ENCODE data around the gene USP32.
A peak's percentile ranks its signal among the peaks of the same experiment; 100 is the strongest.
"Not testable (repeated sequence)": the region's sequence is repeated elsewhere in the genome, so short reads cannot be mapped to it uniquely, and the experiment has no call there.

USP32 gene, protein sequence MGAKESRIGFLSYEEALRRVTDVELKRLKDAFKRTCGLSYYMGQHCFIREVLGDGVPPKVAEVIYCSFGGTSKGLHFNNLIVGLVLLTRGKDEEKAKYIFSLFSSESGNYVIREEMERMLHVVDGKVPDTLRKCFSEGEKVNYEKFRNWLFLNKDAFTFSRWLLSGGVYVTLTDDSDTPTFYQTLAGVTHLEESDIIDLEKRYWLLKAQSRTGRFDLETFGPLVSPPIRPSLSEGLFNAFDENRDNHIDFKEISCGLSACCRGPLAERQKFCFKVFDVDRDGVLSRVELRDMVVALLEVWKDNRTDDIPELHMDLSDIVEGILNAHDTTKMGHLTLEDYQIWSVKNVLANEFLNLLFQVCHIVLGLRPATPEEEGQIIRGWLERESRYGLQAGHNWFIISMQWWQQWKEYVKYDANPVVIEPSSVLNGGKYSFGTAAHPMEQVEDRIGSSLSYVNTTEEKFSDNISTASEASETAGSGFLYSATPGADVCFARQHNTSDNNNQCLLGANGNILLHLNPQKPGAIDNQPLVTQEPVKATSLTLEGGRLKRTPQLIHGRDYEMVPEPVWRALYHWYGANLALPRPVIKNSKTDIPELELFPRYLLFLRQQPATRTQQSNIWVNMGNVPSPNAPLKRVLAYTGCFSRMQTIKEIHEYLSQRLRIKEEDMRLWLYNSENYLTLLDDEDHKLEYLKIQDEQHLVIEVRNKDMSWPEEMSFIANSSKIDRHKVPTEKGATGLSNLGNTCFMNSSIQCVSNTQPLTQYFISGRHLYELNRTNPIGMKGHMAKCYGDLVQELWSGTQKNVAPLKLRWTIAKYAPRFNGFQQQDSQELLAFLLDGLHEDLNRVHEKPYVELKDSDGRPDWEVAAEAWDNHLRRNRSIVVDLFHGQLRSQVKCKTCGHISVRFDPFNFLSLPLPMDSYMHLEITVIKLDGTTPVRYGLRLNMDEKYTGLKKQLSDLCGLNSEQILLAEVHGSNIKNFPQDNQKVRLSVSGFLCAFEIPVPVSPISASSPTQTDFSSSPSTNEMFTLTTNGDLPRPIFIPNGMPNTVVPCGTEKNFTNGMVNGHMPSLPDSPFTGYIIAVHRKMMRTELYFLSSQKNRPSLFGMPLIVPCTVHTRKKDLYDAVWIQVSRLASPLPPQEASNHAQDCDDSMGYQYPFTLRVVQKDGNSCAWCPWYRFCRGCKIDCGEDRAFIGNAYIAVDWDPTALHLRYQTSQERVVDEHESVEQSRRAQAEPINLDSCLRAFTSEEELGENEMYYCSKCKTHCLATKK (N-terminal part only)

GRCh38 chr17:60392042-60392844 lies at the start of gene USP32:
Gene USP32 (minus strand): TSS chr17:60392133. CDS start chr17:60391939, 194 bp downstream.
- DNase-seq, result peak; percentile 99

DNA sequence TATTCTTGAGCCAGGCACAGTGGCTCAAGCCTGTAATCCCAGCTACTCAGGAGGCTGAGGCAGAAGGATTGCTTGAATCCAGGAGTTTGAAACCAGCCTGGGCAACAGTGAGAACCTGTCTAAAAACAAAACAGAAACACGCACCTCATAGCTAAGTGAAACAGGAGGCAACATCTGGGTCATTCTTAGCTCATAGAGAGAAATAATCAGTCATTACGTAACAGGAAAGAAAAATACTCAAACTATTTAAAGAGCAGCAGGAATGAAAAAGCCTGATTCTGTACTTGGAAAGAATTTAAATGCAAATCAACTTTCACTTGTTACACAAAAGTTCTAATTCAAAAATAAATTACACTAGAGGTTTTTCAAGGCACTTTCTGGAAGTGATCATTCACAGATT lies 47.6 kb upstream of the USP32 start:
- no peak for DNase-seq

- DNase-seq, result no peak
These were observed 44.7 kb upstream of the USP32 start for GRCh38 chr17:60436676-60437075.

DNA sequence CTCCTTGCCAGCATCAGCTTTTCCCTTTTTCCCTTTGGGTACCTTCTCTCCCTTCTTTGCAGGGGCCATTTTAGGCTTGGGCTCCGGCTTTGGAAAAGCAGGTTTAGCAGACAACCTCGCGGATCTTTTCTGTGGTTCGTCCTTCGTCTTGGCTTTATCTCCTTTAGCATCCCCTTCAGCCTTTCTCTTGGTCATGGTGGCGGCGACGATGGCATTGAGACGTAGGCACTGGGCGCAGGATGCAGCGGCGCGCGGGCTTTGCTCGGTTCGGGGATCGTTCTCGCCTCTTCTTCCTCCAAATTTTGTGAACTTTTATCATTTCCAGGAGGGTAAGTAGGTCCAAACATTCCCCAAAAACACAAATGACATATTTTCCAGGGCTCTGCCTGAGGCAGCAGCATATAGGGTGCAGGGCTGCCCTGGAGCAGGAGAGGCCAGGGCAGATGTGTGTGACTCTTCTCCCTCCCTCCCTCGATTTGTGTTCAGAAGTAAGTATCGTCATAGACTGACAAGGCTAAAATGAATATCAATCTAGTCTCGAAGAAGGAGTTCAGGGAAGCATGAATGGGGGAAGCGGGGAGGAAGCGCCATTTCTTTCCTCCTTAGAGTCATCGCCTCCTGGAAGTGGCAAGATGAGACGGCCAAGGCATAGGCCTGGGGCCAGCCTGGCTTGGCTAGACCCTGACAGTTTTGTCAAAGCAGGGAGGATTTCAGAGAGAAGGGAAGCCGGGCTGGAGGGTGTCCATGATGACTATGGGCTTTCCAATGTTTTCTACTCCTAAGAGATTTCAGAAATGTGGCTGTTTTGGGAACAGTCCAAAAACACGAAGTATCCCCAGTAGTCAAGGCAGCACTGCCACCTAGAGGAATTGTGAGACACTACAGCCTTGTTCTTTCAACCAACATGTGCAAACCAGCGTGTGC lies 43.6 kb upstream of the USP32 start:
- DNase-seq, result peak; percentile 73

GRCh38 chr17:60433021-60433997 lies 41.4 kb upstream of the USP32 start:
- DNase-seq, result not testable (repeated sequence)

DNA sequence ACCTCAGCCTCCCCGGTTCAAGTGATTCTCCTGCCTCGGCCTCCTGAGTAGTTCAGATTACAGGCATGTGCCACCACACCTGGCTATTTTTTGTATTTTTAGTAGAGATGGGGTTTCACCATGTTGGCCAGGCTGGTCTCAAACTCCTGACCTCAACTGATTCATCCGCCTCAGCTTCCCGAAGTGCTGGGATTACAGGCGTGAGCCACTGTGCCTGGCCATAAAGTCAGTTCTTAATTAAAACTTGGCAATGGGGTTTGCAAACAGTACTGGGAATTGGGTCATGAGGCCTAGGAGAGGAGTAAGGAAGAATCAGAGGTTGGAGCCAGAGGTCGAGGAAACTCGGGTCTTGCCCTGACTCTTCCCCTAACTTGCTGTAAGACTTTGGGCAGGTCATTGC lies 38.6 kb upstream of the USP32 start:
- DNase-seq, result not testable (repeated sequence)

- not testable (repeated sequence) for DNase-seq
These were observed 36.6 kb upstream of the USP32 start for GRCh38 chr17:60428491-60428890.

- no peak for DNase-seq
These were observed 34.7 kb upstream of the USP32 start for GRCh38 chr17:60426596-60426995.

DNA sequence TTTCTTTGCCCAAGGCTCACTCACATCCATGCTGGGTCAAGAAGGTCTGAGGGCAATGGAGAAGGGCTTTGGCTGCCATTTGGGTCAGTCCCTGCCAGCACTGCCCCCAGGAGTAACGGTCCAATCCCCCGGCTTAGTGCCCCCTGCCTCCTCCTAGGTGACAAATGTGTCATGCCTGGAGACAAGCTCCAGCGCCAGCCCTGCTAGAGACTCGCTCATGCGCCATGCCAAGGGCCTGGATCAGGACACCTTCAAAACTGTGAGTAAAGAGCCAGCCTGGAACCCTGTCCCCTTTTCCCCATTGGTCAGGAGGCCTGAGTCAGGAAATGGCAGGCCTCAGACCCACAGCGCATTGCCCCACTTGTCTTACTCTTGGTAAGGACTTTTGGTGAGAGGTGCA lies 33.7 kb upstream of the USP32 start:
- no peak for DNase-seq

DNA sequence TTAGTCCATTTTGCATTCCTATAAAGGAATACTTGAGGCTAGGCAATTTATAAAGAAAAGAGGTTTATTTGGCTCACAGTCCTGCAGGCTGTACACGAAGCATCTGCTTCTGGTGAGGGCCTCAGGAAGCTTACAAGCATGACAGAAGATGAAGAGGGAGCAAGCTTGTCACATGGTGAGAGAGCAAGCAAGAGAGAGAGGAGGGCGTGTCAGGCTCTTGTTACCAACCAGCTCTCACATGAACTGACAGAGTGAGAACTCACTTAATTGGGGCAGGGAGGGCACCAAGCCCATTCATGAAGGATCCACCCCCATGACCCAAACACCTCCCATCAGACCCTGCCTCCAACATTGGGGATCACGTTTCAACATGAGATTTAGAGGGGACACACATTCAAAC lies 31.9 kb upstream of the USP32 start:
- no peak for DNase-seq

DNA sequence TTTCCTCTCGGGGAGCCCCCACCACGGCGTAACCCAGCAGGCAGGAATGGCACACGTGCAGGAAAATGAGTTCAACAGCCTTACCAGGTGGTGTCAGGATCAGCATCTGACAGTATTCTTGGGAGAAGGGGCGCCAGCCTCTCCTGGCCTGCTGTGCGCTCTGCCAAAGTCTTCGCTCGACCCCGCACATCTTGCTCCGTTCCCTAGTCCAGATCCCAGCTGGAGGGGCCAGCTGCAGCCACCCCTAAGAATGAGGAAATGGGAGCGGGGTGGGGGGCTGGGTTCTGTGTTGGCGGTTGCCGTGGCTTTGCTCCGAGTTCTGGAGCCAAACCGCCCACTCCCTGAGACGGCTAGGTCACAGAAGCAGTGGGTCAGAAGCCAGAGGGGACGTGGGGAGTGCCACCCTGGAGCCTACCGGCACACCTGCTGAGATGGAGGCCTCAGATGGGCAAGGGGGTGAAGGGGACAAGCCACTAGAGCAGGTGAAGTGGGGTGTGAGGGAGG lies 30.3 kb upstream of the USP32 start, which contains the start of gene CHCT1:
TSS of gene CHCT1 (plus strand) at position 328 of the 504 bp plus-strand sequence. CDS start at position 432, 104 bp downstream.
- DNase-seq, result no peak

- peak; percentile 75 for DNase-seq
These were observed 29.6 kb upstream of the USP32 start for GRCh38 chr17:60421273-60422161.

DNA sequence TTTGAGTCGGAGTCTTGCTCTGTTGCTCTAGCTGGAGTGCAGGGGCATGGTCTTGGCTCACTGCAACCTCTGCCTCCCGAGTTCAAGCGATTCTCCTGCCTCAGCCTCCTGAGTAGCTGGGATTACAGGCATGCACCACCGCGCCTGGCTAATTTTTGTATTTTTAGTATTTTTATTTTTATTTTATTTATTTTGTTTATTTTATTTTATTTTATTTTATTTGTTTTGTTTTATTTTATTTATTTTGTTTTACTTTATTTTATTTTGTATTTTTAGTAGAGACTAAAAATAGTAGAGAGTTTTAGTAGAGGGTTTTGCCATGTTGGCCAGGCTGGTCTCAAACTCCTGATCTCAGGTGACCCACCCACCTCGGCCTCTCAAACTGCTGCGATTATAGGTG lies 27.9 kb upstream of the USP32 start:
- DNase-seq, result not testable (repeated sequence)

GRCh38 chr17:60419003-60419402 lies 27.1 kb upstream of the USP32 start:
- not testable (repeated sequence) for DNase-seq

DNA sequence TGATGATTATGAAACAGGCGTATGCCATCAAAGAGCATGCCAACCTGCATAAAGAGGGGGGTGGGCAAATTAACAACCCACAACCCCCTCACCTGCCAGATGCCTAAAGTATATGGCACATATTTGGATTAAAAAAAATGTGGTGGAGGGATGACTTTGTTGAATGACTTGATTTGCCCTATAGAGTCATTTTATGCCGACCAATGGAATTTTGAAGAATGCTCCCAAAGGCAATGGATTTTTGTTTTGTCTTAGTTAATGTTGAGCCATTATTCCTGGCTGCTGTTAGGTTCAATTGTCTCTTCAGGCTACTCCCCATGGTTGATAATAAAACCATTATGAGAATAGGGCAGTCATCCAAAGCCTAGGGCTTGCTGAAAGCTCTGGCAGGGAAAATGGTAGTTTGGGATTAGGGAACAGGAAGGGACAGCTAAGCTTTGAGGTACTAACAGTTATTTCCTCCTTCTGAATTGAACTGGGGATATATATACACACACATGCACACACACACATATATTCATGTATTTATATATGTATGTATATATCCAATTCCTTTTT lies 24.5 kb upstream of the USP32 start:
- DNase-seq, result no peak

DNA sequence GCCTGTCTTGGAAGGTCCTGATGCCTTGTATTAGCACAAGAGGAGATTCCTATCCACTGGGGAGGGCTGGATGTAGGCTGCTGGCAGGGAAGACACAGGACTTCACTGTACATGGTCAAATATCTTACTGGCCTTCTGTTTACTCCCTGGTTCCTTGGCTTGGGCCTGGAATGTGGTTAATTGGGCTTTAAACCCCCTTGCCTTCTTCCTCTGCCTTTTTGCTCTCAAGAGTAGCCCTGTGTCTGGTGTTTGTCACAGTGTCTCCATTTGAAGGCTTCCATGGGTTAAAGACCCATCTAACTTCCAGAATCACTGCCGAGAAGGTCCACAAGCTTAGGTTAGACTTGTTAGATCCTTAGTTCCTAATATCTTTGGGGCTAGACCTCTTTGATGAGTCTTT lies 23.2 kb upstream of the USP32 start:
- no peak for DNase-seq

DNA sequence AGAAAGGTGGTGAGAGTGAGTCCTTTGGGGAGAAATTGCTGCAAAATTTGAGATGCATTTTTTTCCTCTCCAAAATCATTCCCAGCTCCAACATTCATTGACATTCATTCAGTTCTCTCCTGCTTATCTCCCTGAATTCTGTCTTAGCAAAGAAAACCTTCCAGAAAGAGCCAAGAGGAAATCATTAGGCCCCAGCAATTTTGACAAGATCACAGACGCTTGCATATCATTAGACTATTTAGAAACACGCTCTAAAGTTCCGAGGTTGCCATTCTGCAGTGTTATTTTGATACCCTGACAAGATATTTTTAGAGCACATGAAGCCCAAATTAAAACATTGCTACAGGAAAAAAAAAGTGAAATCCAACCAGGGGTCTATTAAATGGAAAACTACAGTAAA lies 20.8 kb upstream of the USP32 start:
- no peak for DNase-seq

GRCh38 chr17:60410001-60410400 lies 18.1 kb upstream of the USP32 start:
- no peak for DNase-seq

Data from CD4-positive, alpha-beta T cell treated with Interleukin-17A for 1 hour (primary cell).